A549 (cell line): ENCODE measurements around the gene C5.

Source experiments
- BHLHE40 ChIP-seq: IDR thresholded peaks from 2 replicates; pipeline ENCODE4 v1.6.1; 2012; ENCODE audit warnings: low read depth, low read length, inconsistent platforms
- EP300 ChIP-seq, 2 experiments: fragments of >200 bp; sonication (Bioruptor Twin); formaldehyde crosslinking; IDR thresholded peaks; 2 replicates in 1 of 2; 3 replicates in 1 of 2; pipeline ENCODE4 v1.6.1; 2016 to 2017
- JUNB ChIP-seq: fragments of >200 bp; sonication (Bioruptor Twin); formaldehyde crosslinking; IDR thresholded peaks from 2 replicates; pipeline ENCODE4 v1.6.1; 2016
- KDM5A ChIP-seq: fragments of 200-600 bp; sonication (generic); IDR thresholded peaks from 2 replicates; pipeline ENCODE4 v1.6.1; 2016; ENCODE audit warnings: antibody characterized with exemption, mild to moderate bottlenecking
- MAFK ChIP-seq: fragments of 450-650 bp; IDR thresholded peaks from 2 replicates; pipeline ENCODE4 v1.6.1; 2014; ENCODE audit not compliant: partially characterized antibody
- MYC ChIP-seq: IDR thresholded peaks from 2 replicates; pipeline ENCODE4 v1.6.1; 2012; ENCODE audit warnings: mild to moderate bottlenecking, inconsistent platforms, low read length, improper control_type of control experiment, borderline replicate concordance
- POLR2A ChIP-seq: IDR thresholded peaks from 2 replicates; pipeline ENCODE4 v1.6.1; 2012; ENCODE audit warnings: mild to moderate bottlenecking, low read length
- POLR2AphosphoS2 ChIP-seq: conservative IDR thresholded peaks from 2 replicates; pipeline ENCODE4 v1.6.1; 2012; ENCODE audit warnings: low read length, improper control_type of control experiment, inconsistent platforms
- SMC3 ChIP-seq: fragments of >200 bp; sonication (Bioruptor Twin); formaldehyde crosslinking; IDR thresholded peaks from 3 replicates; pipeline ENCODE4 v1.6.1; 2018; ENCODE audit warnings: inconsistent platforms
- ZFP36 ChIP-seq: fragments of 450-650 bp; IDR thresholded peaks from 2 replicates; pipeline ENCODE4 v1.6.1; 2014; ENCODE audit warnings: borderline replicate concordance; ENCODE audit not compliant: partially characterized antibody
- TF ChIP-seq, protein P1 (sequence below): fragments of 200-600 bp; sonication (generic); IDR thresholded peaks from 2 replicates; pipeline ENCODE4 v1.6.1; 2016; ENCODE audit warnings: antibody characterized with exemption, mild to moderate bottlenecking, moderate library complexity
- TF ChIP-seq, protein P2 (sequence below): fragments of >200 bp; sonication (Bioruptor Twin); formaldehyde crosslinking; IDR thresholded peaks from 3 replicates; pipeline ENCODE4 v1.5.1; 2016
- TF ChIP-seq, protein P3 (sequence below): fragments of 450-650 bp; IDR thresholded peaks from 2 replicates; pipeline ENCODE4 v1.6.1; 2014; ENCODE audit warnings: antibody characterized with exemption
- TF ChIP-seq, protein P4 (sequence below): fragments of >200 bp; sonication (Bioruptor Twin); formaldehyde crosslinking; IDR thresholded peaks from 3 replicates; pipeline ENCODE4 v1.6.1; 2016

DNA sequence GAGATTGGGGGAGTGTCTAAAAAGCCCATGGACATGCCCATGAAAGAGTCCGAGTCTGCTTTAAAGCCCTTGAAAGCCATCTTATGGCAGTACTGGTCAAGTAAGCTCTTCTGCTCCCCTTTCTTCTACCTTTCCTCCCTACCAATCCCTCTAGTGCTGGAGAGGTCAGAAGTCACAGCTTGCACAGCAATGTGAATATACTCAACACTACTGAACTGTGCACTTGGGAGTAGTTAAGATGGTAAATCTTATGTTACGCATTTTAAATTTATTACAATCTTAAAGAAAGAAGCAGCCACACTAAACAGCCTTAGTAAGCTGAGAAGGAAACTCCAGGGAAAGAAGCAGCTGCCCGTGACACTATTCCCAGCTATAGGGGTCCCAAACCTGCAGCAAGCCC is 111.2 kb downstream of the C5 start:
- no peak for TF ChIP-seq MYC
- TF ChIP-seq, protein P1, sequence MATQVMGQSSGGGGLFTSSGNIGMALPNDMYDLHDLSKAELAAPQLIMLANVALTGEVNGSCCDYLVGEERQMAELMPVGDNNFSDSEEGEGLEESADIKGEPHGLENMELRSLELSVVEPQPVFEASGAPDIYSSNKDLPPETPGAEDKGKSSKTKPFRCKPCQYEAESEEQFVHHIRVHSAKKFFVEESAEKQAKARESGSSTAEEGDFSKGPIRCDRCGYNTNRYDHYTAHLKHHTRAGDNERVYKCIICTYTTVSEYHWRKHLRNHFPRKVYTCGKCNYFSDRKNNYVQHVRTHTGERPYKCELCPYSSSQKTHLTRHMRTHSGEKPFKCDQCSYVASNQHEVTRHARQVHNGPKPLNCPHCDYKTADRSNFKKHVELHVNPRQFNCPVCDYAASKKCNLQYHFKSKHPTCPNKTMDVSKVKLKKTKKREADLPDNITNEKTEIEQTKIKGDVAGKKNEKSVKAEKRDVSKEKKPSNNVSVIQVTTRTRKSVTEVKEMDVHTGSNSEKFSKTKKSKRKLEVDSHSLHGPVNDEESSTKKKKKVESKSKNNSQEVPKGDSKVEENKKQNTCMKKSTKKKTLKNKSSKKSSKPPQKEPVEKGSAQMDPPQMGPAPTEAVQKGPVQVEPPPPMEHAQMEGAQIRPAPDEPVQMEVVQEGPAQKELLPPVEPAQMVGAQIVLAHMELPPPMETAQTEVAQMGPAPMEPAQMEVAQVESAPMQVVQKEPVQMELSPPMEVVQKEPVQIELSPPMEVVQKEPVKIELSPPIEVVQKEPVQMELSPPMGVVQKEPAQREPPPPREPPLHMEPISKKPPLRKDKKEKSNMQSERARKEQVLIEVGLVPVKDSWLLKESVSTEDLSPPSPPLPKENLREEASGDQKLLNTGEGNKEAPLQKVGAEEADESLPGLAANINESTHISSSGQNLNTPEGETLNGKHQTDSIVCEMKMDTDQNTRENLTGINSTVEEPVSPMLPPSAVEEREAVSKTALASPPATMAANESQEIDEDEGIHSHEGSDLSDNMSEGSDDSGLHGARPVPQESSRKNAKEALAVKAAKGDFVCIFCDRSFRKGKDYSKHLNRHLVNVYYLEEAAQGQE, result no peak
- TF ChIP-seq, protein P2, sequence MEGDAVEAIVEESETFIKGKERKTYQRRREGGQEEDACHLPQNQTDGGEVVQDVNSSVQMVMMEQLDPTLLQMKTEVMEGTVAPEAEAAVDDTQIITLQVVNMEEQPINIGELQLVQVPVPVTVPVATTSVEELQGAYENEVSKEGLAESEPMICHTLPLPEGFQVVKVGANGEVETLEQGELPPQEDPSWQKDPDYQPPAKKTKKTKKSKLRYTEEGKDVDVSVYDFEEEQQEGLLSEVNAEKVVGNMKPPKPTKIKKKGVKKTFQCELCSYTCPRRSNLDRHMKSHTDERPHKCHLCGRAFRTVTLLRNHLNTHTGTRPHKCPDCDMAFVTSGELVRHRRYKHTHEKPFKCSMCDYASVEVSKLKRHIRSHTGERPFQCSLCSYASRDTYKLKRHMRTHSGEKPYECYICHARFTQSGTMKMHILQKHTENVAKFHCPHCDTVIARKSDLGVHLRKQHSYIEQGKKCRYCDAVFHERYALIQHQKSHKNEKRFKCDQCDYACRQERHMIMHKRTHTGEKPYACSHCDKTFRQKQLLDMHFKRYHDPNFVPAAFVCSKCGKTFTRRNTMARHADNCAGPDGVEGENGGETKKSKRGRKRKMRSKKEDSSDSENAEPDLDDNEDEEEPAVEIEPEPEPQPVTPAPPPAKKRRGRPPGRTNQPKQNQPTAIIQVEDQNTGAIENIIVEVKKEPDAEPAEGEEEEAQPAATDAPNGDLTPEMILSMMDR, result no peak
- TF ChIP-seq KDM5A, result no peak
- no peak for TF ChIP-seq MAFK
- no peak for TF ChIP-seq BHLHE40
- TF ChIP-seq ZFP36, result no peak
- no peak for TF ChIP-seq POLR2AphosphoS2
- TF ChIP-seq, protein P3, sequence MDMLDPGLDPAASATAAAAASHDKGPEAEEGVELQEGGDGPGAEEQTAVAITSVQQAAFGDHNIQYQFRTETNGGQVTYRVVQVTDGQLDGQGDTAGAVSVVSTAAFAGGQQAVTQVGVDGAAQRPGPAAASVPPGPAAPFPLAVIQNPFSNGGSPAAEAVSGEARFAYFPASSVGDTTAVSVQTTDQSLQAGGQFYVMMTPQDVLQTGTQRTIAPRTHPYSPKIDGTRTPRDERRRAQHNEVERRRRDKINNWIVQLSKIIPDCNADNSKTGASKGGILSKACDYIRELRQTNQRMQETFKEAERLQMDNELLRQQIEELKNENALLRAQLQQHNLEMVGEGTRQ, result no peak
- TF ChIP-seq POLR2A, result no peak
- no peak for TF ChIP-seq JUNB
- TF ChIP-seq, protein P4, sequence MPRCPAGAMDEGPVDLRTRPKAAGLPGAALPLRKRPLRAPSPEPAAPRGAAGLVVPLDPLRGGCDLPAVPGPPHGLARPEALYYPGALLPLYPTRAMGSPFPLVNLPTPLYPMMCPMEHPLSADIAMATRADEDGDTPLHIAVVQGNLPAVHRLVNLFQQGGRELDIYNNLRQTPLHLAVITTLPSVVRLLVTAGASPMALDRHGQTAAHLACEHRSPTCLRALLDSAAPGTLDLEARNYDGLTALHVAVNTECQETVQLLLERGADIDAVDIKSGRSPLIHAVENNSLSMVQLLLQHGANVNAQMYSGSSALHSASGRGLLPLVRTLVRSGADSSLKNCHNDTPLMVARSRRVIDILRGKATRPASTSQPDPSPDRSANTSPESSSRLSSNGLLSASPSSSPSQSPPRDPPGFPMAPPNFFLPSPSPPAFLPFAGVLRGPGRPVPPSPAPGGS, result no peak
- TF ChIP-seq EP300 (IDR thresholded peaks at IDR 0.05), result no peak
- no peak for TF ChIP-seq SMC3
